Keratinocyte (primary cell): ENCODE measurements around the gene HOXB6. TPM values are rescaled to one million over a fixed set of nuclear protein-coding genes. Genes with fewer than 3 reads are reported as not detected.

Source experiments
- DNase-seq: peaks from one replicate; pipeline ENCODE4 v3.0.0-alpha.2; 2011; ENCODE audit warnings: low read depth, missing footprints, low spot score
- FAIRE-seq: peaks from 2 replicates; lab custom pipeline; 2011; peaks lifted over from hg19 to GRCh38; lab: Jason Lieb, UNC
- H2AFZ ChIP-seq: 2 replicates; pipeline ENCODE4 v1.6.0; 2012; ENCODE audit warnings: low read length, control low read depth, inconsistent platforms; ENCODE audit not compliant: control insufficient read depth
- H3K27ac ChIP-seq: 2 replicates; pipeline ENCODE4 v1.5.1; 2011; ENCODE audit warnings: low read length; ENCODE audit not compliant: control insufficient read depth, insufficient read depth
- H3K27me3 ChIP-seq: 3 replicates; pipeline ENCODE4 v1.6.0; 2011; ENCODE audit warnings: low read length; ENCODE audit not compliant: control insufficient read depth, insufficient read depth; ENCODE audit errors: extremely low read depth
- H3K36me3 ChIP-seq, 2 experiments: 2 replicates in 1 of 2; 3 replicates in 1 of 2; pipeline ENCODE4 v1.5.1; 2011; ENCODE audit warnings: low read length in 2 of 2, mild to moderate bottlenecking in 1 of 2; ENCODE audit not compliant: control insufficient read depth in 2 of 2, insufficient read depth in 2 of 2; ENCODE audit errors: extremely low read depth in 1 of 2
- H3K4me1 ChIP-seq: 3 replicates; pipeline ENCODE4 v1.5.1; 2011; ENCODE audit warnings: low read length; ENCODE audit not compliant: control insufficient read depth, insufficient read depth; ENCODE audit errors: extremely low read depth
- H3K4me2 ChIP-seq: 3 replicates; pipeline ENCODE4 v1.6.0; 2011; ENCODE audit warnings: low read depth, low read length; ENCODE audit not compliant: control insufficient read depth, insufficient read depth; ENCODE audit errors: extremely low read depth
- H3K4me3 ChIP-seq, 3 experiments: fragments of 200-600 bp in 1 of 3; sonication (generic) in 1 of 3; 2 replicates in 2 of 3; 3 replicates in 1 of 3; pipeline ENCODE4 v1.5.1; 2011 to 2016; ENCODE audit warnings: low read length in 3 of 3, mild to moderate bottlenecking in 3 of 3, control low read depth in 2 of 3, inconsistent platforms in 1 of 3, low read depth in 1 of 3, mixed read lengths in 1 of 3, mixed run types in 1 of 3, moderate library complexity in 1 of 3; ENCODE audit not compliant: control insufficient read depth in 2 of 3, insufficient read depth in 2 of 3; ENCODE audit errors: extremely low read depth in 1 of 3
- H3K79me2 ChIP-seq: 2 replicates; pipeline ENCODE4 v1.6.0; 2012; ENCODE audit warnings: low read length; ENCODE audit not compliant: control insufficient read depth, insufficient read depth
- H3K9ac ChIP-seq: 3 replicates; pipeline ENCODE4 v1.6.0; 2011; ENCODE audit warnings: low read length; ENCODE audit not compliant: control insufficient read depth, insufficient read depth; ENCODE audit errors: extremely low read depth
- H3K9me1 ChIP-seq: 3 replicates; pipeline ENCODE4 v1.6.0; 2011; ENCODE audit warnings: low read length; ENCODE audit not compliant: control insufficient read depth, insufficient read depth; ENCODE audit errors: extremely low read depth
- H3K9me3 ChIP-seq: 2 replicates; pipeline ENCODE4 v1.5.1; 2012; ENCODE audit warnings: low read depth, low read length; ENCODE audit not compliant: control insufficient read depth
- H4K20me1 ChIP-seq: 3 replicates; pipeline ENCODE4 v1.6.0; 2011; ENCODE audit warnings: low read length; ENCODE audit not compliant: control insufficient read depth, insufficient read depth; ENCODE audit errors: extremely low read depth
- CTCF ChIP-seq, 3 experiments: IDR thresholded peaks in 1 of 3; conservative IDR thresholded peaks in 1 of 3; optimal IDR thresholded peaks in 1 of 3; 2 replicates in 2 of 3; 3 replicates in 1 of 3; pipeline versions ENCODE3 to v1.5.1; 2011; ENCODE audit warnings: low read length in 3 of 3, mild to moderate bottlenecking in 3 of 3, moderate library complexity in 2 of 3, control low read depth in 1 of 3, inconsistent platforms in 1 of 3; ENCODE audit not compliant: insufficient read depth in 2 of 3; ENCODE audit errors: extremely low read depth in 1 of 3
- EZH2 ChIP-seq: IDR thresholded peaks from one replicate; pipeline ENCODE4 v1.6.1; 2012; ENCODE audit warnings: inconsistent platforms, mild to moderate bottlenecking, low read length, moderate library complexity
- dilution Hi-C: fragments of 300-500 bp; cut with MboI; formaldehyde crosslinking; loops from one replicate; pipeline ENCODE4 v1.7.0; 2020; ENCODE audit warnings: low sequenced_read_pairs; ENCODE audit not compliant: extremely low pct_ligation_motif_present
- polyA plus RNA-seq, 5 experiments: library from polyadenylated mRNA; depleted of rRNA in 3 of 5; stranded (reverse) in 3 of 5; stranded (forward) in 1 of 5; unstranded in 1 of 5; fragments of >200 nt; gene quantifications; 1 replicate in 1 of 5; 2 replicates in 3 of 5; 3 replicates in 1 of 5; pipeline versions ENCODE4 v1.2.1 to v1.2.3, GENCODE V29; 2011 to 2012; ENCODE audit warnings: missing spikeins in 2 of 5, low read depth in 1 of 5, low replicate concordance in 1 of 5

HOXB6 gene
- polyA plus RNA-seq, 1 donor (not counting 4 experiments of a cell fraction or from before 2014, with no cell fraction given), result 0.62 TPM

- H3K4me1 ChIP-seq, result no peaks in the 10 kb centered on the region
- H3K4me3 ChIP-seq, result no peak overlapping the region
- dilution Hi-C loops, result no loop called here
- FAIRE-seq (no peak), DNase-seq (no peak)
- peak overlapping the region; percentile 7 for H3K4me2 ChIP-seq
- H3K27ac ChIP-seq, result no peak overlapping the region
- TF ChIP-seq CTCF (optimal IDR thresholded peaks at IDR 0.05 in 1 of 3, IDR thresholded peaks at IDR 0.05 in 1 of 3, conservative IDR thresholded peaks at IDR 0.05 in 1 of 3; ENCODE audit: extremely low read depth in 1 of 3, insufficient read depth in 2 of 3, low read length in 3 of 3) (no peak), EZH2 (peak; percentile 52)
- H3K9me3 ChIP-seq, result no peaks in the 10 kb centered on the region
- H3K36me3 ChIP-seq, result peaks cover 0 to 3% of the 10 kb centered on the region in 2 experiments
- no peaks in the 10 kb centered on the region for H3K9me1 ChIP-seq
- H3K9ac ChIP-seq, result no peak overlapping the region
- no peaks in the 10 kb centered on the region for H3K79me2 ChIP-seq
- no peaks in the 10 kb centered on the region for H4K20me1 ChIP-seq
- peaks cover 51% of the 10 kb centered on the region for H3K27me3 ChIP-seq
- H2AFZ ChIP-seq, result no peak overlapping the region
Observed at GRCh38 chr17:48563385-48563838, 41.4 kb downstream of the HOXB6 start.

- Histone ChIP-seq H4K20me1 (no peaks in the 10 kb centered on the region), H3K4me3 (no peak overlapping the region), H2AFZ (no peak overlapping the region), H3K4me1 (no peaks in the 10 kb centered on the region), H3K4me2 (no peak overlapping the region), H3K79me2 (no peaks in the 10 kb centered on the region), H3K9me3 (no peaks in the 10 kb centered on the region), H3K27me3 (peaks cover 50% of the 10 kb centered on the region), H3K9ac (no peak overlapping the region), H3K27ac (no peak overlapping the region), H3K36me3 (peaks cover 0 to 3% of the 10 kb centered on the region in 2 experiments), H3K9me1 (no peaks in the 10 kb centered on the region)
- no peak for FAIRE-seq
- DNase-seq, result no peak
- no peak for TF ChIP-seq EZH2
- TF ChIP-seq CTCF (optimal IDR thresholded peaks at IDR 0.05 in 1 of 3, IDR thresholded peaks at IDR 0.05 in 1 of 3, conservative IDR thresholded peaks at IDR 0.05 in 1 of 3; ENCODE audit: extremely low read depth in 1 of 3, insufficient read depth in 2 of 3, low read length in 3 of 3), result no peak
- dilution Hi-C loops, result no loop called here
Observed at GRCh38 chr17:48562934-48563333, 41.9 kb downstream of the HOXB6 start.
